ENCODE data around the gene PPME1.

Gene PPME1

GRCh38 chr11:74232311-74232950, 61.3 kb downstream of the PPME1 start:
- DNase-seq: no peak

- no peak for DNase-seq
These were observed 62.6 kb downstream of the PPME1 start for GRCh38 chr11:74233683-74234082.

- DNase-seq: no peak
These were observed 64.0 kb downstream of the PPME1 start for GRCh38 chr11:74235121-74235520.

GRCh38 chr11:74237541-74237940, 66.5 kb downstream of the PPME1 start:
- no peak for DNase-seq

DNA sequence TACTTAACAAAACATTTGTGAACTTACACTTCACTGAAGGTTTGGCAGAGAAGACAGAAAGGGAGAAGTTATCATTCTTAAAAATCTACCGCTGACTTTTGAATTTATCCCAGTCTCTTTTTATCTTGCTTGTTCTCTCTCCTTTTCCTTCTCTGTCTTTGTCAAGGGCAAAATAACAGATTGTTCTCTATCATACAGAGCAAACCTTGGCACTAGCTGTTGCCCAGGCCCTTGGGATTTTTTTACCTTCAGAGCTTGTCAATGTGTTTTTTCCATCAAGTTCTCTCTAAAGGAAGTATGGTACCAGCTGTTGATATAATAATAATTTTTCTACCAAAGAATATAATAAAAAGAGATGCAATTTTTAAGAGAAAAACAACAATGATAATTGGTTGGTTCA, 67.2 kb downstream of the PPME1 start:
- DNase-seq: no peak

- DNase-seq: no peak
These were observed 77.4 kb downstream of the PPME1 start for GRCh38 chr11:74248469-74248868.

GRCh38 chr11:74249496-74249895, 78.4 kb downstream of the PPME1 start:
- no peak for DNase-seq

- no peak for DNase-seq
These were observed 82.3 kb downstream of the PPME1 start for GRCh38 chr11:74253361-74253760.

DNA sequence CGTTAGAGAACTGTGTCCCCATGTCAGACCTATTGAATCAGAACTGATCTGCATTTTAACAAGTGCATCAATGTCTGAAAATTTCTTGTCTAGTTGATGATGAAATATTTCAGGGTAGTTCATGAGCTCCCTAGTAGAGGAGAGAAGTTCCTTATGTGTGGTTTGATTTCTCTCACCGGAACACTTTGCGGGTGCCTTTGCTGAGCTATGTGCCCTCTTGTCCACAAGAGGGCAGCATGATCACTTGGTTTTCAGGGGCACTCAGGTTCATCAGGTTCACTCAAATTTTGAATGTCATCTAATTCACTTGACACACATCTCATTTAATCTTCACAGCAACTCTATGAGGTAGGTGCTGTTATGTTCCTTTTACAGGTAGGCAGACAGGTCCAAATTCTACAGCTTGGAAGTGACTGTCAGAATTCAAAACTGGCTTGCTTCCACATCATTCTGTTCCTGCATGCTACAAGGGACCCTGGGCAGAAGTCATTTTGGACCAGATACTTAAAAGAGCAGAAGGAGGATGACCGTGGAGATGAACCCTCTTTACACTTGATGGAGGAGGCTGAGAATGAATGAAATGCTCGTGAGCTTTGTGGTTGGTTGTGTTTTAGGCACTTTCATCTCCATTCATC, 84.8 kb downstream of the PPME1 start:
- DNase-seq: peak in 5 of 14 donors; percentile 6 to 43 (median 18)

- DNase-seq: no peak
These were observed 85.5 kb downstream of the PPME1 start for GRCh38 chr11:74256378-74257133.

DNA sequence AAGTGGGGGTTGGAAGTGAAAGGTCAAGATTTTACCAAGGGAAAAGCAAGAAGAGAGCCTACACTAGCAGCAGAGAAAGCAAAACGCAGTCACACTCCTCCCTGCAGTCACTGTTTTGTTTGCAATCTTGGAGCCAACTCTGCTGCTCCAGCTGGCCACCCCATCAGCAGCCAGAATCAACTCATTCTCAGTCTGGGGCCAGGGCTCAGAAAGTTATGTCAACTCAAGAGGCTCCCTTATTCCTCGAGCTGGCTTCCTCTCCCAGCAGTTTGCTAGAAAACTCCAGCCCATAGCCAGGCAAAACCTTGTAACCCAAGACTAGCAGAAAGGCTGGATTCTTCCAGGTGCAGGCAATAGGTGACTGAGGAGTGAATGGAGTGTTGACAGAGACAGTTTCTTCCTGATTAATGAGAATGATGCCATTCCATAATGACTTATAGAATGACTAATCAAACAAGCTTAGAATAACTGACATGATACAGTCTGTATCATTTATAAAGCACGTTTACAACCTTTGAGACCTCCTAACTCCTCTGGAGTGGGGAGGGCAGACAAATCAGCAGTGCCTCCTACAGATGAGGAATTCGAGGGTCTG, 87.0 kb downstream of the PPME1 start:
- peak in 5 of 14 donors; percentile 5 to 23 (median 9) for DNase-seq

GRCh38 chr11:74262725-74263124, 91.6 kb downstream of the PPME1 start:
- no peak for DNase-seq

DNA sequence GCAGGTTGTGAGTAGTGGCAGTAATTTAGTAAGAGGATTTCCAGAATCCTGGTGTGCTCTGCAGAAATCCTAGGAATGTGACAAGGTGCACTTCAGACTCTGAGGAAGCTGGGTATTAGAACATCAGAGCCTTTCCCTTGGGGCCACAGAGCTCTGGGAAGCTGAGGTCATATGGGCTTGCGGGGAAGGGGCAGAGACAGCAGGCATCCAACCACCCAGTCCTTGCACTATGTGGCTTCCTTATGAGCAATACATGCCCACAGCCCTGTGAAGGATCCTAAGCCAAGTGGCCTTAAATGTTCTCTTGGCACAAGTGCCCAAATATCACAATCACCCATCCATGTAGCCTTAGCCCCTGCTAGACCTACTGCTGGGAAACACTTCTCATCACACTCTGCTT, 94.2 kb downstream of the PPME1 start:
- DNase-seq: no peak

DNA sequence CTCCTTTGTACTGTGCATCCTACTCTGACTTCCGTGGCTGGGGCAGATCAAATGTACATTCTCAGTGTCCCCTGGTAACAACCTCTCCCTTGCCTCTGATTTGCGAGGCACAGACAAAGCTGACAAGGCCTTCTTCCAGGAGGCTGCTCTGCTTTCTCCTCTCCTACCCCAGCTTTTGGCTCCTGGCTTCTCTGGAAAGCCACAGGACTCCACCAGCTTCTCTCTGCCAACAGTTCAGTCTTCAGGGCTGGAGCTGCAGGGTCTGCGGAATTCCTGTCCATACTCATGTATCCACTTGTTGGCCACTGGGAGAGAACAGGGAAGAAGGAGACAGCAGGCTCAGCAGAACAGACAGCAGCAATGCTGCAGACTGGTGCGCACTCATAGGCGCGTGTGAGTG, 95.9 kb downstream of the PPME1 start:
- no peak for DNase-seq

DNA sequence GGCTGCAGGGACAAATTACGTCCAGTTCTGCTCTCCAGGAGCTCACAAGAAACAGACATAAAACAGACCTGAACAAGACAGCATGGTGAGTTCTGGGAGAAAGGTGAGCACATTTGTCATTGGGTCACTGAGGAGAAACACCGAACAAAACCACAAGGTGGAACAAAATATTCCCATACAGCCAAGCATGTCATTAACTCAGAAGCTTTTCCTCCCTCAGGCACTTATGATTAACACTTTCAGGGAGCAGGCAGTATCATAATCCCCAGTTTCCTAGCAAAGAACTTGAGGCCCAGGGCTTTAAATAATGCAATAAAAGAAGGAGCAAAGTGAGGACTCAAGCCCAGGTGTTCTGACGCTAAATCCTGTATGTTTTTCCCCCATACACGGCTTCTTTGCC, 97.4 kb downstream of the PPME1 start:
- no peak for DNase-seq

DNA sequence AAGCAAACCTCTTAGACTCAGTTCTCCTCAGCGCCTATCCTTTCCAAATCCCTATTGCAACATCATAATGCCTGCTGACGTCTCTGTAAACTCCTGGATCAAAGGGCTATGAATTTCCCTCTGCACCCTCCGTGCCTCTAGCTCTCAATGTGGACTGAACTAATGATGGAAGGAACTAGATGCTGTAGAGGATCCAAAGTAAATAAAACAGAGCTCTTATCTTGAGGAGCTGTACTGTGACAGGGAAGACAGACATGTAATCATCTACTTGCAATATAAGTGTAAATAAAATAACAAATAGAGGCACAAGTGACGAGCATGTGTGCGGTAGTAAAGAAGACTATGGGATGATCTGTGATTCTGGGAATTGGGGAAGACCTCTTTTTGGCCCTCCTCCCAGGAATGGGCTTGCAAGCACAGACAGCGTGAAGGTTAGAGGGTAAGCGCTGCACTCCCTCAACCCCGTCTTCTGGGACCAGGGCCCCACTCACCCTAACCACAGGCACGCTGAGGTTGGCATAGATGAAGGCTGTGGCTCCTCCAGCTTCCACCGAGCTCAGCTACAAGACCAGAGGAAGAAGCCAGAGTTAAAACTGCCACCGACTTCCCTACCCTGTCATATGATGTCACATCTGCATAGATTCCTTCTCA, 98.2 kb downstream of the PPME1 start:
- DNase-seq: no peak

DNA sequence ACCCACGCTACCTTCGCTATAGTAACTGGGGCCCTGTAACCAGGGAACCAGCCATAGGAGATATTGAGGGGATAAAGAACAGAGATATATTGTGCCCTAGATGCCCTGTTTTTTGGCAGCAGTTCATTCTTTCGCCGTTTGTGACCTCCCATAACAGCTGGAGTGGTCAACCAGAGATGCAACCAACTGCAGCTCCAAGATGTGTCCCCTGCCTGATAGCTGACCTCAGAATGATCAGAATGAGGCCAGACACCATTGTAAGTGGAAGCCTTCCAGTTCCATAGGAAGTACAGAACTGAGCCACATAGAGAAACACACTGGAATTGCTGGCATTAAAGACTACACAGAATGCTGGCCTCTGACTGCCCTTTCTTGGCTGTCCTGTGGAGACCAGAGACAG, 101.2 kb downstream of the PPME1 start:
- DNase-seq: no peak

GRCh38 chr11:74276581-74276980, 105.5 kb downstream of the PPME1 start:
- no peak for DNase-seq

DNA sequence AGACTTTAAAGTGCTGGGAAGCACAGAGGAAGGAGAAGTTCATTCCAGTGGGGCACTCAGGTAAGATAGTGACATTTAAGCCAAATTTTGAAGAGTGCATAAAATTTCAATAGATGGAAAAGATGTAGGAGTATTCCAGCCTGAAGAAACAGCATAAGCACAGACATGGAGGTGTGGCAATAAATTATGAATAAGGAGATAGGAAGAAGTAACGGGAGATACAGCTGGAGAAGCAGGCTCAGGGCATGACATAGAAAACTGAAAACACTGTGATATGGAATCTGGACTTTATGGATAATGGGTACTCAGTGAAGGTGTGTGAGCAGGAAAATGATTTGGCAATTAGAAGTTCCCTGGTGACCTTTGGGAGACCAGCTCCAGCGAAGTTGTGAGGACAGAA, 107.0 kb downstream of the PPME1 start:
- no peak for DNase-seq

GRCh38 chr11:74278721-74279161, 107.7 kb downstream of the PPME1 start:
- DNase-seq: no peak

GRCh38 chr11:74279256-74279655, 108.2 kb downstream of the PPME1 start:
- no peak for DNase-seq

- DNase-seq: no peak
These were observed 109.4 kb downstream of the PPME1 start for GRCh38 chr11:74280494-74280893.

GRCh38 chr11:74282421-74282820, 111.3 kb downstream of the PPME1 start:
- no peak for DNase-seq

All from C1 segment of cervical spinal cord (tissue), 14 donors.